KOPT-K1 (cell line): ENCODE measurements around the gene LANCL3.

ENCODE experiments used
- H3K27ac ChIP-seq: fragments of 200-600 bp; sonication (generic); 2 replicates; pipeline ENCODE4 v1.5.1; 2016; ENCODE audit warnings: antibody characterized with exemption, mild to moderate bottlenecking, low read depth, low read length; ENCODE audit not compliant: poor library complexity, severe bottlenecking
- H3K36me3 ChIP-seq: fragments of 200-600 bp; sonication (generic); 2 replicates; pipeline ENCODE4 v1.5.1; 2017; ENCODE audit warnings: antibody characterized with exemption, mild to moderate bottlenecking, low read length, moderate library complexity; ENCODE audit not compliant: insufficient read depth
- H3K9me3 ChIP-seq: fragments of 200-600 bp; sonication (generic); 2 replicates; pipeline ENCODE4 v1.5.1; 2017; ENCODE audit warnings: antibody characterized with exemption, low read length, mild to moderate bottlenecking; ENCODE audit not compliant: insufficient read depth, poor library complexity, severe bottlenecking

LANCL3 gene

DNA sequence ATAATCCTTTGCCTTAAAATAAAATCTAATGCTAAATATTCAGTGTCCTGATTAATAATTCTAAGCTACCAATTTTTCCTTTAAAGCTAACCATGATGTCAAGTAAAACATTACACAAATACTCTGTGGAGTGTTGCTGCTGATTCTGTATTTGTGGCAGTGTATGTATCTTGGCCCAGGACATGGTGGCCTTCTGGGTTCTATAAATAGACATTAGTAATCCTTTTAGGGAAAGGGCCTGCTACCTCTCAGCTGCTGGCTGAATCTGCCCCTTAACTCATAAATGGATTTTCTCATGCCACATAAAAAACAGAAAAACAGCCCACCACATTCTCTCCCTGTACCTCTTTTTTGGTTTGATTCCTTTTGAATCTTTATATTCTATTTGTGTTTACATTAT lies 113.0 kb downstream of the LANCL3 start:
- H3K9me3 ChIP-seq = no peaks in the 10 kb centered on the region
- H3K36me3 ChIP-seq = no peaks in the 10 kb centered on the region
- H3K27ac ChIP-seq = no peak overlapping the region

DNA sequence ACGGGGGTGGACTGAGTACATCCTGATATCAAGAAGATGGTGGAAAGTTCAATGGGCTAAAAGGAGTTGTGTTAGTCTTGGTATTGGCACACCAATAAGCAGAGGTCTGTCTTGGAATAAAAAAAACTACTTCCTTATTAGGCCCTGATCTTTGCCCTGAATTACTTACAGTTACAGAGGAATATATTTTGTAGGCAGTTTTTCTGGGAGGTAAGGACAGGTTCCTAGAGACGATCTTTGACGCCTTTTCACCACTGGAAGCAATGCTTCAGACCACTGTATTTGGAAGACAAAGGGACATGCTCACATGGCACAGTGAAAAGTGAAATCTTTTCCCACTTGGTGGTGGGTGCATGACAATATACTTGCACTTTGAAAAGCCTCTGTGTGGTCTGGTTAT lies 113.5 kb downstream of the LANCL3 start:
- H3K36me3 ChIP-seq = no peaks in the 10 kb centered on the region
- H3K9me3 ChIP-seq = no peaks in the 10 kb centered on the region
- no peak overlapping the region for H3K27ac ChIP-seq

DNA sequence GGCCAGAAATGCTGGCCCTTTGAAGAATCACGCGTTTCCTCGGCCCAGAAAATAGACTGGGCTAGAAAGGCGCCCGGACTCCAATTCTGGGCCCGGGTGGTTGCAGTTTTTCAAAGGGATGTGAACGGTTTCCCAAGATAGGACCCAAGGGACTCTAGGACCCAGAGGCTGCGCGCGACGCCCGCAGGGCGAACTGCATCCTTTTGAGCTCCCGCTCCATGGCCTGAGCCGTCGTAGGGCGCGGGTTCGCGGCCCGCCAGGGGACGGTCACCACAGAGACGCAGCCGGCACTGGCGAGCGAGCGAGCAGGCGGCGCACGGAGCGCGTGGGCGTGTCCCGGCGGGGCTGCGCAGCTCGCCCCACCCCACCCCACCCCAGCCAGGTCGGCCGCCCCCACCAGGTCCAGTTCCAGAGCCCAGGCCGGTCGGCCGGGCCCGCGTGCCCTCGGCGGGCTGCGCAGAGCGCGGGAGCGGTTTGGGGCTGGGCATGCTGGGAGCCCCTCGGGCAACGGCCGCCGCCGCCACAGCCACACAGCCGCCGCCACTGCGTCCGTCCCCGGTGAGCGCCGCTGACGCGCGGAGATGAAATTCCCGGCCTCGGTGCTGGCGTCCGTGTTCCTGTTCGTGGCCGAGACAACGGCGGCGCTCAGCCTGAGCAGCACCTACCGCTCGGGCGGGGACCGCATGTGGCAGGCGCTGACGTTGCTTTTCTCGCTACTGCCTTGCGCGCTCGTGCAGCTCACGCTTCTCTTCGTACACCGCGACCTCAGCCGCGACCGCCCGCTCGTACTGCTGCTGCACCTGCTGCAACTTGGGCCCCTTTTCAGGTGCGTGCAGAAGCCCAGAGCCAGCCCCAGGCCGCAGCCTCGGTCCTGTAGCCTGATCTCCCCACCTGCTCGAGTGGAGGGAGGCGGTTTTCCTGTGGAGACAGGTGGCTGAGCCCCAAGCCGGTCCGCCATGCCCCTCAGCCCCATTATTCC lies 114.2 kb downstream of the LANCL3 start, which contains the start of gene XK:
TSS of gene XK (plus strand) at position 411 of the 979 bp plus-strand sequence. CDS start at position 582, 171 bp downstream.
- Histone ChIP-seq H3K27ac (no peak within 1 kb of the TSS), H3K36me3 (no peaks in the 10 kb centered on the region), H3K9me3 (no peaks in the 10 kb centered on the region)

DNA sequence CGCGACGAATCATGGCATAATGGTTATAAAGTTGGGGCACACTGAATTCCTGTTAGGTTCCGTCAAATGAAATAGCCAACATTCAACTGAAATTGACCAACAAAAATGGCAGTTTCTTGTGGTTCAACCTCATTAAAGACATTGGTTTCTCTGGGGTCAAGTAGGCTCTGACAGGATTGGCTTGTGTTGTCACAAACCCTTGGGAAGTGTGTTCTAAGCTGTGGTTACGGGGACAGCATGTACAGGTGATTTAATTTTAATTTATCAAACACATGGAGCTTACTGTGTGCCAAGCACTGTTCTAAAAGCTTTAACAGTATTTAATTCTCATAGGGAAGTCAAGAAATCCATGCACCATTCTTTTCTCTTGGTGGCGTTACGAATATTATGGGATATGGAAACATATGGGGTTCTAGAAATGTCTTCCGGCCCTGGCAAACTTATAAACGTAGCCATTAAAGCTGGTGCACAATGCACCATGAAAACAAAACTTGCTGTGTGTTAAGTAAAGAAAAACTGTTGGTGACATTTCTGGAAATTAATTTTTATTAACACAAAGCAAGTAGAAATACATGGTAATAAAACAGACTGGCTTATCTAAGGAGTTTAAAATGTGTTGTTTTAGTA lies 115.0 kb downstream of the LANCL3 start:
- Histone ChIP-seq H3K36me3 (no peaks in the 10 kb centered on the region), H3K9me3 (no peaks in the 10 kb centered on the region), H3K27ac (no peak overlapping the region)

DNA sequence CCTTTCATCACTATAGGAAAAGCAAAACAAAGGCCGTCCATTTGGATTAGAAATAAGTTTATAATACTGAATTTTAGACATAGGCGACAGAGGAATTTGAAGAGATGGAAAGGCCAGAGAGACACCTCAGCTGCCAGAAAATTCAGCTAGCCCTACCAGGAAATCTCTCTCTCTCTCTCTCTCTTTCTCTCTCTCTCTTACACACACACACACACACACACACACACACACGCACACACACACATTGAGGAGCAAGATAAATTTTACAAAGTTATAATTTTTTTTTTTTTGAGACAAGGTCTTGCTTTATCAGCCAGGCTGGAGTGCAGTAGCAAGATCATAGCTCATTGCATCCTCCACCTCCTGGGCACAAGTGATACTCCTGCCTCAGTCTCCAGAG lies 115.5 kb downstream of the LANCL3 start:
- Histone ChIP-seq H3K36me3 (no peaks in the 10 kb centered on the region), H3K27ac (no peak overlapping the region), H3K9me3 (no peaks in the 10 kb centered on the region)

DNA sequence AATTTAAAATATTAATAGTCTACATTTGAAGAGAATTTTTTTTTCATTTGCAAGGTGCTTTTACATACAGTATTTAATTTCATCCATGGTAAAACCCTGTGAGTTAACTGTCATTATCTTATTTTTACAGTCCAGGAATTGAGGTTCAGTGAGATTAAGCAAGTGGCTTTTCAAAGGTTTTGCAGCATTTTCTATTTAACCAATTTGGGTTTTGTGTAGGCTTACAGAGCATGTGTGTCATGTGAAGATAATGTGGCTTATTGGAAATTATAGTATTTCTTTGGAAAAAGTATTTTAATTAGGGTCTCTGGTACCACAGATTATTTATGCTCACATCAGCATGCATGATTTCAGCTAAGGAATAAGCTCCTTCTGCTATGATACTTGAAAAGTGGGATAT lies 118.7 kb downstream of the LANCL3 start:
- H3K27ac ChIP-seq = no peak overlapping the region
- no peaks in the 10 kb centered on the region for H3K36me3 ChIP-seq
- no peaks in the 10 kb centered on the region for H3K9me3 ChIP-seq

DNA sequence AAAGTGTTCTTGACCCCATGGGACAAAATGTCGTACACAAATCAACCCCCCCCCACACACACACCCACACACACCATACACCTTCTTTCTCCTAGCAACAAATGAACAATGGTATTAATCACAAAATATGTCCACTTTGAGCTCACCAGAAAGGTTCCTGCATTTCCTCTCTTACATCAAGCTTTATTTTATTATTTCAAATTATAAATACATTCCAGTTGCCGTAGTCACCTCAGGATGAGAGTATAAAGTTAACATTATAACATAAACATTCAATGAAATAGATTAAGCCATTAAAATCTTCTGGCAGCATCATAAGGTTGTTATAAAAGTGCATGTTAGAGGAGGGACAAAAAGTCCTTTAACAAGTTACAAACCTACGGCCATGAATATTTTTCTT lies 121.5 kb downstream of the LANCL3 start:
- no peaks in the 10 kb centered on the region for H3K9me3 ChIP-seq
- no peaks in the 10 kb centered on the region for H3K36me3 ChIP-seq
- no peak overlapping the region for H3K27ac ChIP-seq

DNA sequence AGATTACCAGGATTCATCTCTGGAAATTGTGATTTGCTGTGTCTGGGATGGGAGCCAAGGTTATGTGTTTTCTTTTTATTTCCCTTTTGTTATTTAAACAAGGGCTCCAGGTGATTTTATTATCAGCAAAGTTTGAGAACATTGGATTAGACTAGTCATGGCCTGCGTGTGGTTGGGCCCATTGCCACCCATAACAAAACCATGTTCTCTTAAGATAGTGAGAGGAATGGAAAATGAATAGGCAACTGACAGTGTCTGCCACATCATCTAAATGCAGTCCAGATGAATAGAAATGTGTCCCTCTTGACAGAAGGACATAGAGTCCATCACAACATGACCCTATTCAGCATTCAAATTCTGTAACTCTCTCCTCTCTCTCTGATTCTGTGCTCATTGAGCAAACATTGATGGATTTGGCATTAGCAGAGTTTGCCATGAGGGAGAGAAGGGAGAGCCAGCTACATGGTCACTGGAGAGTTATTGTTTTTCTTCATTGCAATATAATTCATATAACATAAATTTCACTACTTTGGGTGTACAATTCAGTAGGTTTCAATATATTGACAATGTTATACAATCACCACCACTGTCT lies 125.8 kb downstream of the LANCL3 start:
- no peaks in the 10 kb centered on the region for H3K9me3 ChIP-seq
- H3K27ac ChIP-seq = no peak overlapping the region
- H3K36me3 ChIP-seq = no peaks in the 10 kb centered on the region

DNA sequence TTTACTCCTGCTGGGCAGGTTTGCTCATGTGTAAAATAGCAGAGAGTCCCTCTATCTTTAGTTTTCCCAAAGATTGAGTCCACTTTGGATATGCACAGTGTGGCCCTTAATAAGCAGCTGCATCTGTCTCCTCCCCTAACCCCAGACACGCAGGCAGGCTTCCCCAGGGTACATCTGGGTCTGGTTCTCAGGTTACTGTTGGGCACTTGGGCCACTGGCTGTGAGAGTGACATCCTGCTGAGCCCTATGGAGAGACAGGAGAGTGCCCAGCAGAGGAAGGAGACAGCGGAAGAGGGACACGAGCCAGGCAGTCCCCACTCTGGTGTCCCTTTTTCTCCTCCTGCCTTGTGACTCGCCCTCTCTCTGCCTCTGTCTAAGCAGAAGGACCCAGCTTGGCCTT lies 130.1 kb downstream of the LANCL3 start:
- Histone ChIP-seq H3K36me3 (no peaks in the 10 kb centered on the region), H3K27ac (no peak overlapping the region), H3K9me3 (no peaks in the 10 kb centered on the region)

DNA sequence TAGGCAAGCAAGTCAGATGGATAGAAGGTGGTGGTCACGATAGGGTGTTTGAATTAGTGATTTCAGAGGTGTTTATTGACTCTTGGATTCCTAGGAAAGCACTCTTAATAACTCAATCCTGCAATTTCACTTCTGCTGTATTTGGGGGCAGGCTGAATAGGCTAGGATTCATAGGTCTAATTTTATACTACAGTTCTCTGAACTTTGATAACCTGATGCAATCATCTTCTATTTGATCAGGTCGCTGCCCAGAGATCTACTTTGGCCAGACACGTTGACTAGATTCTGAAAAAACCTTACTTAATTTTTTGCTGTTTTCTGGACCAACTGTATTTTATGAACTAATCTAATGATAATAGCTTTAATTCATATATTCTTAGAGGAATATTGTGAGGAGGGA lies 140.5 kb downstream of the LANCL3 start:
- Histone ChIP-seq H3K9me3 (no peaks in the 10 kb centered on the region), H3K36me3 (no peaks in the 10 kb centered on the region), H3K27ac (no peak overlapping the region)

DNA sequence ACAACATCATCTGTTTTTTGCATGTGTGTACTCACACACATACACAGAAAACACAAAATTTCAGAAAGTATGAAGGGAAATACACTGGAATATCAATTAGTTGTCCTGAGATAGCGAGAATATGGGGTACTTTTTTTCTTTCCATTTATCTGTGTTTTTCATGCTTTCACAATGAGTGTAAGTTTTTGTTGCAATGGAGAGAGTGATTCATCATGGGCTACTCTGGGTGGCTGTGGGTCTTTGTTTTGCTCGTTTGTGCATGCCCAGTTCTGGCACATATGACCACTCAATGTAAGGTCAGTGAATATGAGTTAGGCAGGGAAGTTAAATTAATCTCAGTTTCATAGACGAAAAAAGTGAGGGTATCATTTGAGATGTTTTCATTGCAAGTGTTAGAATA lies 141.0 kb downstream of the LANCL3 start:
- Histone ChIP-seq H3K36me3 (no peaks in the 10 kb centered on the region), H3K27ac (no peak overlapping the region), H3K9me3 (no peaks in the 10 kb centered on the region)

DNA sequence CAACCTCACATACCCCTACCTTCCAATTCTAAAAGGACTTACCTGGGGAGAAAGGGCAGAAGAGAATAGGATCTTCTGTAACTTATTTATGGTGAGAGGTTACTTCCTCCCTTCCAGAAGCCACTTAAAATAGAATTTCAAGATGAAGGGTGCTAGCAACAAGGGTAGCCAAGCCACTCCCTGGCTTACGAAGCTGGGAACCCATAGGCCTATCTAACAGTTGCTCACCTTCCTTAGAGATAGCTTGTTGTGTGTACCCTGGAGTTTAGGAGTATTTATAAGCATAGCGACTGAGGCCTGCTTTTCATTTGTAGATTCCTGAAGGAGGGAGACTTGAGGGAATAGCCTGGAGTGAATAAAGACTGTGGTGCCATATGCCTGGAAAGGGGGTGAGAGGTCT lies 143.0 kb downstream of the LANCL3 start:
- Histone ChIP-seq H3K27ac (no peak overlapping the region), H3K36me3 (no peaks in the 10 kb centered on the region), H3K9me3 (no peaks in the 10 kb centered on the region)

DNA sequence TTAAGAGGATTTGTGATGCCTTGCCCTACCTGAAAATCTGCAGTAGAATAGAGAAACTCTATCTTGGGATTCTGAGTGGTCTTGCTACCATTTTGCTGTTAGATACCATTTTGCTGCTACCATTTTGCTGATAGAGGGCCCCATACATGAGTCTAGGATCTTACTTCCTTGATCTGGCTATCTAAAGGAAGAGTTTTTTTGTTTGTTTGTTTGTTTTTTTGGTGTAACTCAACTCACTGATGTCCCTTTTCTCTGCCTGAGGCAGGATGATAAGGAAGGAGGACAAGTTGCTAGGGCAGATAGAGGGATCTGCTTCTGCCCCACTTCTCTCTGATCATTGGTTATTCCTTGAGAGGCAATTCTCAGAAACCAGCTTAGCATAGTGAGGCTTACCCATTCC lies 145.1 kb downstream of the LANCL3 start:
- Histone ChIP-seq H3K27ac (no peak overlapping the region), H3K9me3 (no peaks in the 10 kb centered on the region), H3K36me3 (no peaks in the 10 kb centered on the region)

DNA sequence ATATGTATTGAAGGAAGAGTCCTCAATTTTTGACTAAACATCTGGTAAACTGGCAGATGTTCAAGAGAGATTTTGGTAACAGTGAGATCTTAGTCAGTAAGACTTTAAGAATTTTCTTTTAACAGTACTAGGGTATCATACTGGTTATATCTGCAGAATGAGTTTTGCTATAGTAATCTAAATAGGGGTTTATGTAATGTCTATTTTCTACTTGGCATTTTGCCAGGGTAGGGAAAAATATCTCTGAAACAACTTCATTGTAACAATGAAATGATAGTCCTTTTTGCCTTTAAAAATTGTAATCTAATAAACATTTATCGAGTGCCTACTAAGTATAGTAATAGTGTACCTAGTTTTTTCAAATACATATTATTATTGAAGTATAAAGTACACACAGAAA lies 146.2 kb downstream of the LANCL3 start:
- H3K9me3 ChIP-seq = no peaks in the 10 kb centered on the region
- no peak overlapping the region for H3K27ac ChIP-seq
- H3K36me3 ChIP-seq = no peaks in the 10 kb centered on the region

DNA sequence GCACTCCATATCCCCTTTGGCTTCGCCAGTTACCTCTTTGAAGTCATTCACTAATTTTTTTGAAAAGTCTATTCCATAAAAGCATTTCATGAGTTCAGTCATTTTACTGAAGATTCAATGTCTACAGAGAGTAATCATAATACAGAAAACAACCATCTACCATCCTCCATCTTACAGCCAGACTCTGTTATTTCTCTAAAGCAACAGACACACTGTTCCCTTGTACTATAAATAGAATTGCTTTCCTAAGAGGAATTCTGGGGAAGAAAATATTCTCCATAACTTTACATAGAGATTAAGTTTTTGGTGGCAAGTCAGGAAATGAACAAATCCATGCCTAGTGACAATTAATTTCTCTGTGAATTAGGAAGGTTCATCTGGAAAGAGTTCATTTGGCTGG lies 151.1 kb downstream of the LANCL3 start:
- no peaks in the 10 kb centered on the region for H3K36me3 ChIP-seq
- no peaks in the 10 kb centered on the region for H3K9me3 ChIP-seq
- H3K27ac ChIP-seq = no peak overlapping the region
